Activated T-cell treated with anti-CD3 and anti-CD28 coated beads, Interleukin-2, amount 50 U/mL, for 24 hours (primary cell): ENCODE results near the gene PCDH9.

Experiments
- DNase-seq: peaks from one replicate; pipeline ENCODE4 v3.0.0-alpha.2; 2020
- H3K27ac Mint-ChIP-seq: 2 replicates; pipeline ENCODE4 v1.8.0; 2020; ENCODE audit warnings: mild to moderate bottlenecking, mixed read lengths
- H3K27me3 Mint-ChIP-seq: 2 replicates; pipeline ENCODE4 v1.8.0; 2020; ENCODE audit warnings: mixed read lengths
- H3K36me3 Mint-ChIP-seq: 2 replicates; pipeline ENCODE4 v1.8.0; 2020; ENCODE audit warnings: low read depth, mixed read lengths
- H3K4me1 Mint-ChIP-seq: 2 replicates; pipeline ENCODE4 v1.8.0; 2020; ENCODE audit warnings: low read depth, mixed read lengths
- H3K4me3 Mint-ChIP-seq: 2 replicates; pipeline ENCODE4 v1.8.0; 2020; ENCODE audit warnings: mild to moderate bottlenecking, moderate library complexity, mixed read lengths
- H3K9me3 Mint-ChIP-seq: 2 replicates; pipeline ENCODE4 v1.8.0; 2020; ENCODE audit warnings: mixed read lengths

PCDH9 gene

GRCh38 chr13:66967811-66968597 is 262.1 kb downstream of the PCDH9 start:
- Mint-ChIP-seq H3K27ac (no peak overlapping the region), H3K4me1 (no peaks in the 10 kb centered on the region), H3K27me3 (no peaks in the 10 kb centered on the region), H3K36me3 (no peaks in the 10 kb centered on the region), H3K9me3 (no peaks in the 10 kb centered on the region), H3K4me3 (no peak overlapping the region)
- DNase-seq, result no peak

GRCh38 chr13:66965181-66965580 is 265.0 kb downstream of the PCDH9 start:
- no peak for DNase-seq
- Mint-ChIP-seq H3K9me3 (no peaks in the 10 kb centered on the region), H3K27ac (no peak overlapping the region), H3K27me3 (no peaks in the 10 kb centered on the region), H3K4me3 (no peak overlapping the region), H3K4me1 (no peaks in the 10 kb centered on the region), H3K36me3 (no peaks in the 10 kb centered on the region)

- Mint-ChIP-seq H3K4me3 (no peak overlapping the region), H3K27me3 (no peaks in the 10 kb centered on the region), H3K36me3 (no peaks in the 10 kb centered on the region), H3K27ac (no peak overlapping the region), H3K9me3 (no peaks in the 10 kb centered on the region), H3K4me1 (peaks cover 3% of the 10 kb centered on the region)
- no peak for DNase-seq
Measured at GRCh38 chr13:66962953-66963352, 267.2 kb downstream of the PCDH9 start.

GRCh38 chr13:66958611-66959010 is 271.5 kb downstream of the PCDH9 start:
- Mint-ChIP-seq H3K36me3 (no peaks in the 10 kb centered on the region), H3K27me3 (no peaks in the 10 kb centered on the region), H3K27ac (no peak overlapping the region), H3K9me3 (no peaks in the 10 kb centered on the region), H3K4me3 (no peak overlapping the region), H3K4me1 (peaks cover 3% of the 10 kb centered on the region)
- DNase-seq, result no peak

- no peaks in the 10 kb centered on the region for H3K27me3 Mint-ChIP-seq
Measured at GRCh38 chr13:66952507-66952906, 277.6 kb downstream of the PCDH9 start.

GRCh38 chr13:66951426-66951825 is 278.7 kb downstream of the PCDH9 start:
- no peak for DNase-seq
- H3K27ac Mint-ChIP-seq, result no peak overlapping the region
- H3K36me3 Mint-ChIP-seq, result no peaks in the 10 kb centered on the region

More at GRCh38 chr13:66952507-66952906, 277.6 kb downstream of the PCDH9 start:
- no peaks in the 10 kb centered on the region for H3K4me1 Mint-ChIP-seq
- DNase-seq, result no peak
- H3K27ac Mint-ChIP-seq, result no peak overlapping the region
- H3K4me3 Mint-ChIP-seq, result no peak overlapping the region
- H3K9me3 Mint-ChIP-seq, result no peaks in the 10 kb centered on the region
- no peaks in the 10 kb centered on the region for H3K36me3 Mint-ChIP-seq

GRCh38 chr13:66950666-66951065 is 279.5 kb downstream of the PCDH9 start:
- no peaks in the 10 kb centered on the region for H3K36me3 Mint-ChIP-seq
- no peaks in the 10 kb centered on the region for H3K9me3 Mint-ChIP-seq
- H3K4me3 Mint-ChIP-seq, result no peak overlapping the region
- no peaks in the 10 kb centered on the region for H3K27me3 Mint-ChIP-seq
- no peak overlapping the region for H3K27ac Mint-ChIP-seq
- no peaks in the 10 kb centered on the region for H3K4me1 Mint-ChIP-seq
- DNase-seq, result no peak

More at GRCh38 chr13:66951426-66951825, 278.7 kb downstream of the PCDH9 start:
- no peaks in the 10 kb centered on the region for H3K9me3 Mint-ChIP-seq
- no peaks in the 10 kb centered on the region for H3K27me3 Mint-ChIP-seq
- H3K4me1 Mint-ChIP-seq, result no peaks in the 10 kb centered on the region
- no peak overlapping the region for H3K4me3 Mint-ChIP-seq

GRCh38 chr13:66948910-66949309 is 281.2 kb downstream of the PCDH9 start:
- no peak overlapping the region for H3K27ac Mint-ChIP-seq
- no peaks in the 10 kb centered on the region for H3K27me3 Mint-ChIP-seq
- no peaks in the 10 kb centered on the region for H3K9me3 Mint-ChIP-seq
- H3K4me3 Mint-ChIP-seq, result no peak overlapping the region
- no peaks in the 10 kb centered on the region for H3K4me1 Mint-ChIP-seq
- H3K36me3 Mint-ChIP-seq, result no peaks in the 10 kb centered on the region
- DNase-seq, result no peak

GRCh38 chr13:66943530-66943929 is 286.6 kb downstream of the PCDH9 start:
- H3K36me3 Mint-ChIP-seq, result no peaks in the 10 kb centered on the region
- H3K4me1 Mint-ChIP-seq, result no peaks in the 10 kb centered on the region
- no peak overlapping the region for H3K27ac Mint-ChIP-seq
- H3K27me3 Mint-ChIP-seq, result no peaks in the 10 kb centered on the region
- H3K9me3 Mint-ChIP-seq, result peaks cover 6% of the 10 kb centered on the region
- DNase-seq, result no peak
- no peak overlapping the region for H3K4me3 Mint-ChIP-seq

- Mint-ChIP-seq H3K36me3 (no peaks in the 10 kb centered on the region), H3K9me3 (peaks cover 6% of the 10 kb centered on the region), H3K4me1 (no peaks in the 10 kb centered on the region), H3K27me3 (no peaks in the 10 kb centered on the region), H3K27ac (no peak overlapping the region), H3K4me3 (no peak overlapping the region)
- DNase-seq, result no peak
Measured at GRCh38 chr13:66940113-66940512, 290.0 kb downstream of the PCDH9 start.

GRCh38 chr13:66937423-66937822 is 292.7 kb downstream of the PCDH9 start:
- Mint-ChIP-seq H3K27me3 (no peaks in the 10 kb centered on the region), H3K4me3 (no peak overlapping the region), H3K27ac (no peak overlapping the region), H3K9me3 (peaks cover 6% of the 10 kb centered on the region), H3K4me1 (no peaks in the 10 kb centered on the region), H3K36me3 (no peaks in the 10 kb centered on the region)
- DNase-seq, result no peak

GRCh38 chr13:66933994-66934393 is 296.1 kb downstream of the PCDH9 start:
- no peaks in the 10 kb centered on the region for H3K36me3 Mint-ChIP-seq
- no peak for DNase-seq
- no peaks in the 10 kb centered on the region for H3K4me1 Mint-ChIP-seq
- H3K27me3 Mint-ChIP-seq, result no peaks in the 10 kb centered on the region
- no peaks in the 10 kb centered on the region for H3K9me3 Mint-ChIP-seq
- H3K4me3 Mint-ChIP-seq, result no peak overlapping the region
- no peak overlapping the region for H3K27ac Mint-ChIP-seq

- Mint-ChIP-seq H3K27ac (no peak overlapping the region), H3K36me3 (no peaks in the 10 kb centered on the region), H3K4me3 (no peak overlapping the region), H3K27me3 (no peaks in the 10 kb centered on the region), H3K4me1 (no peaks in the 10 kb centered on the region), H3K9me3 (no peaks in the 10 kb centered on the region)
- no peak for DNase-seq
Measured at GRCh38 chr13:66933527-66933926, 296.6 kb downstream of the PCDH9 start.

GRCh38 chr13:66927562-66927961 is 302.6 kb downstream of the PCDH9 start:
- H3K4me1 Mint-ChIP-seq, result no peaks in the 10 kb centered on the region
- H3K36me3 Mint-ChIP-seq, result no peaks in the 10 kb centered on the region
- H3K27me3 Mint-ChIP-seq, result no peaks in the 10 kb centered on the region
- DNase-seq, result no peak
- H3K9me3 Mint-ChIP-seq, result no peaks in the 10 kb centered on the region
- H3K4me3 Mint-ChIP-seq, result no peak overlapping the region
- H3K27ac Mint-ChIP-seq, result no peak overlapping the region

GRCh38 chr13:66926851-66927524 is 303.1 kb downstream of the PCDH9 start:
- no peaks in the 10 kb centered on the region for H3K9me3 Mint-ChIP-seq
- no peak overlapping the region for H3K4me3 Mint-ChIP-seq
- no peaks in the 10 kb centered on the region for H3K27me3 Mint-ChIP-seq
- no peaks in the 10 kb centered on the region for H3K36me3 Mint-ChIP-seq
- no peak overlapping the region for H3K27ac Mint-ChIP-seq
- no peak for DNase-seq
- no peaks in the 10 kb centered on the region for H3K4me1 Mint-ChIP-seq
